GM12891 (cell line): ENCODE data around the gene CBLC.

Experiments used
- DNase-seq: peaks from one replicate; pipeline ENCODE4 v3.0.0; 2011; ENCODE audit warnings: low spot score; ENCODE audit not compliant: insufficient read length
- FAIRE-seq: peaks from 2 replicates; lab custom pipeline; 2011; peaks lifted over from hg19 to GRCh38; lab: Jason Lieb, UNC
- PAX5 ChIP-seq: IDR thresholded peaks from 2 replicates; pipeline ENCODE4 v1.6.1; 2011; ENCODE audit warnings: low read length, moderate library complexity, mild to moderate bottlenecking; ENCODE audit not compliant: insufficient read depth, severe bottlenecking
- POLR2A ChIP-seq: IDR thresholded peaks from 2 replicates; pipeline ENCODE4 v1.6.1; 2011; ENCODE audit warnings: low read depth, low read length, control low read depth
- POLR2AphosphoS5 ChIP-seq: IDR thresholded peaks from 2 replicates; pipeline ENCODE4 v1.6.1; 2011; ENCODE audit warnings: low read depth, low read length, control low read depth
- POU2F2 ChIP-seq: IDR thresholded peaks from 2 replicates; pipeline ENCODE4 v1.6.1; 2011; ENCODE audit warnings: low read depth, mild to moderate bottlenecking, control low read depth, low read length, moderate library complexity
- SPI1 ChIP-seq: IDR thresholded peaks from 2 replicates; pipeline ENCODE4 v1.6.1; 2011; ENCODE audit warnings: low read depth, low read length, control low read depth
- TAF1 ChIP-seq: IDR thresholded peaks from 2 replicates; pipeline ENCODE4 v1.6.1; 2011; ENCODE audit warnings: low read depth, low read length, control low read depth

CBLC gene

GRCh38 chr19:44753932-44754749, 23.5 kb upstream of the CBLC start:
- DNase-seq: peak; percentile 63
- peak; percentile 86 for FAIRE-seq
- peak; percentile 11; the same call in 1 of the 2 replicates for TF ChIP-seq POU2F2
- peak; percentile 47; the same call in 1 of the 2 replicates for TF ChIP-seq POLR2A
- no peak for TF ChIP-seq SPI1

DNA sequence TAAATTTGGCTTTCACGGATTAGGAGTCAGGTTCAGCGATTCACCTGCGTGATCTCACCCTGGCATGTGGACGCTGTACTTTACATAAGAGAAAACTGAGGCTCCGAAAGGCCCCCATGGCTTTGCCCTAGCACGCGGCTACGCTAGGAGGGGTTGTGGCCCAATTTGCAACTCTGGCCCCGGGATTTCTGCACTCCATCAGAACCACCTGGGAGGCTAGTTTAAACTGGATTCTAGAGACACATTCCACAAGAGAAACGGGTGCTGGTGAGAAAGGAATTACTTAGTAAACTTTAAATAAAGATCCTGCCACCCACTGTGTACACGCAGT, 23.0 kb upstream of the CBLC start:
- TF ChIP-seq TAF1: no peak
- TF ChIP-seq POLR2AphosphoS5: no peak
- no peak for TF ChIP-seq POU2F2
- TF ChIP-seq PAX5: no peak
- no peak; the same call in 1 of the 2 replicates for TF ChIP-seq POLR2A
- no peak for TF ChIP-seq SPI1
- no peak for DNase-seq
- FAIRE-seq: no peak

GRCh38 chr19:44755219-44755618, 22.5 kb upstream of the CBLC start:
- TF ChIP-seq PAX5 (no peak), POLR2A (no peak), SPI1 (no peak), POLR2AphosphoS5 (no peak), TAF1 (no peak), POU2F2 (no peak)
- no peak for DNase-seq
- peak; percentile 69 for FAIRE-seq

- FAIRE-seq: no peak
- DNase-seq: no peak
- TF ChIP-seq SPI1: no peak
- TF ChIP-seq TAF1: no peak
- TF ChIP-seq PAX5: no peak
- no peak for TF ChIP-seq POLR2A
- TF ChIP-seq POLR2AphosphoS5: no peak
- TF ChIP-seq POU2F2: no peak
These were observed 21.6 kb upstream of the CBLC start for GRCh38 chr19:44756089-44756562.

- no peak for DNase-seq
- FAIRE-seq: no peak
- TF ChIP-seq POLR2AphosphoS5: no peak
- TF ChIP-seq TAF1: no peak
- TF ChIP-seq PAX5: no peak
- no peak for TF ChIP-seq SPI1
- TF ChIP-seq POLR2A: no peak
- TF ChIP-seq POU2F2: no peak
These were observed 20.5 kb upstream of the CBLC start for GRCh38 chr19:44757057-44757734.

DNA sequence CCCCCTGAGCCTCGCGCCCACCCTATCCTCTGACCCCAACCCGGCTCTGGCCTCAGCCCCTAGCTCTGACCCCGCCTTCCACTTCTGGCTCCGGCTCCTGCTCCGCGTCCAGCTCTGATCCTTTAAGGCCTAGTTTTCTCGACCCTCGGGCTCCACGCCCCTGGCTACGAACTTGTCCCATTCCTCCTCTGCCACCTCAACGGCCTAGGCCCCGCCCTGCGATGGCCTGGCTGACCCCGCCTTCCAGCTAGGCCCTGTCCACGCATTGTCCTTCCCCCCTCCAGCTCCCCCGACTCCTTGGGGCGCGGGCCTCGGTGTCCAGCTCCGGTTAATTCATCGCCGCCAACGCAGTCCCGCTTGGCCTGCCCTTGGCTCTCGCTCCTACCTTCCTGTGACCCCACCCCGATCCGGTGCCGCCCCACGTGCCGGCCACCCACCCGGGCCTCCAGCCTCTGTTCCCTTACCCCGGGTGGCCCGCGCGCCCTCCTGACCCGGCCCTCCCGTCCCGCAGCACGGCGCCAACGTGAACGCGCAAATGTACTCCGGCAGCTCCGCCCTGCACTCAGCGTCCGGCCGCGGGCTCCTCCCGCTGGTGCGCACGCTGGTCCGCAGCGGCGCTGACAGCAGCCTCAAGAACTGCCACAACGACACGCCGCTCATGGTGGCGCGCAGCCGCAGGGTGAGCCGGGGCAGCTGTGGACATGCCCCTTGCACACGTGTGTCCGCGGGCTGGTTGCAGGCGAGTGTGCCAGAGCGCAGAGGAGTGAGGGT, 19.8 kb upstream of the CBLC start:
- no peak for DNase-seq
- no peak for FAIRE-seq
- TF ChIP-seq POLR2A: no peak
- TF ChIP-seq POLR2AphosphoS5: no peak
- TF ChIP-seq PAX5: no peak
- no peak for TF ChIP-seq POU2F2
- no peak for TF ChIP-seq SPI1
- TF ChIP-seq TAF1: no peak

DNA sequence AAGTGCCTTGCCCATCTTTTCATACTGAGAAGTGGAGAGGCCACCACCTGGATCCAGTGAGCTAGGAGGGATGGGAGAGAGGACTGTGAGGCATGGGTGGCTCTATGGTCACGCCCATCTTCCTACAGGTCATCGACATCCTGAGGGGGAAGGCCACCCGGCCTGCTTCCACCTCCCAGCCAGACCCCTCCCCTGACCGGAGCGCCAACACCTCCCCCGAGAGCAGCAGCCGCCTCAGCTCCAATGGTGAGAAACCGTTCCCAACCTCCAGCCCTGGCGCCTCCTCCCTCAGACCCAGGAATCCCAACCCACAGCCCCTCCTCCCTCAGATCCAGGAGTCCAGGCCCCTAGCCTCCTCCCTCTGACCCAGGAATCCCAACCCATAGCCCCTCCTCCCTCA, 19.1 kb upstream of the CBLC start:
- no peak for TF ChIP-seq SPI1
- no peak for TF ChIP-seq PAX5
- no peak for TF ChIP-seq TAF1
- TF ChIP-seq POLR2A: no peak
- no peak for TF ChIP-seq POU2F2
- no peak for TF ChIP-seq POLR2AphosphoS5
- no peak for DNase-seq
- no peak for FAIRE-seq

GRCh38 chr19:44759083-44759804, 18.4 kb upstream of the CBLC start:
- DNase-seq: no peak
- no peak for FAIRE-seq
- no peak for TF ChIP-seq POLR2AphosphoS5
- no peak for TF ChIP-seq SPI1
- TF ChIP-seq POLR2A: no peak
- TF ChIP-seq TAF1: no peak
- TF ChIP-seq POU2F2: no peak
- TF ChIP-seq PAX5: no peak

GRCh38 chr19:44762038-44762437, 15.7 kb upstream of the CBLC start:
- no peak for FAIRE-seq
- TF ChIP-seq POLR2A: no peak
- TF ChIP-seq TAF1: no peak
- no peak for TF ChIP-seq POU2F2
- no peak for TF ChIP-seq POLR2AphosphoS5
- TF ChIP-seq SPI1: no peak
- no peak for TF ChIP-seq PAX5
- no peak for DNase-seq
